Neural progenitor cell (in vitro differentiated cells): ENCODE results near the gene KCNH1. TPM values are rescaled to one million over a fixed set of nuclear protein-coding genes. Genes with fewer than 3 reads are reported as not detected.

Experiments
- DNase-seq: peaks from one replicate; pipeline ENCODE4 v3.0.0-alpha.2; 2016; ENCODE audit warnings: low spot score
- H2AFZ ChIP-seq: fragments of 200-600 bp; sonication (generic); replicated peaks from 2 replicates; pipeline ENCODE4 v1.6.1; 2016; ENCODE audit warnings: antibody characterized with exemption
- H3F3A ChIP-seq: fragments of 200-600 bp; sonication (generic); 2 replicates; pipeline ENCODE4 v1.6.1; 2016; ENCODE audit warnings: antibody characterized with exemption, low read depth
- H3K27ac ChIP-seq: fragments of 200-600 bp; sonication (generic); 2 replicates; pipeline ENCODE4 v1.5.1; 2016; ENCODE audit warnings: mild to moderate bottlenecking
- H3K27me3 ChIP-seq: fragments of 200-600 bp; sonication (generic); 2 replicates; pipeline ENCODE4 v1.6.1; 2016; ENCODE audit warnings: mild to moderate bottlenecking, moderate library complexity
- H3K36me3 ChIP-seq: fragments of 200-600 bp; sonication (generic); 2 replicates; pipeline ENCODE4 v1.5.1; 2016
- H3K4me1 ChIP-seq: fragments of 200-600 bp; sonication (generic); 2 replicates; pipeline ENCODE4 v1.6.1; 2016; ENCODE audit warnings: mixed run types
- H3K4me2 ChIP-seq: fragments of 200-600 bp; sonication (generic); 2 replicates; pipeline ENCODE4 v1.6.1; 2016
- H3K4me3 ChIP-seq: fragments of 200-600 bp; sonication (generic); 2 replicates; pipeline ENCODE4 v1.5.1; 2016
- H3K79me2 ChIP-seq: fragments of 200-600 bp; sonication (generic); 2 replicates; pipeline ENCODE4 v1.6.1; 2016; ENCODE audit warnings: low read depth
- H3K9ac ChIP-seq: fragments of 200-600 bp; sonication (generic); 2 replicates; pipeline ENCODE4 v1.6.1; 2016
- H3K9me3 ChIP-seq: fragments of 200-600 bp; sonication (generic); 2 replicates; pipeline ENCODE4 v1.5.1; 2016; ENCODE audit warnings: low read depth
- H4K20me1 ChIP-seq: fragments of 200-600 bp; sonication (generic); 2 replicates; pipeline ENCODE4 v1.6.1; 2016; ENCODE audit warnings: low read depth
- H3K27ac Mint-ChIP-seq: 3 replicates; pipeline ENCODE4 v1.8.0; 2021; ENCODE audit warnings: mixed read lengths
- H3K27me3 Mint-ChIP-seq: 2 replicates; pipeline ENCODE4 v1.8.0; 2022; ENCODE audit warnings: low read depth, mild to moderate bottlenecking, inconsistent platforms, moderate library complexity, mixed read lengths; ENCODE audit not compliant: insufficient read depth
- H3K36me3 Mint-ChIP-seq: 3 replicates; pipeline ENCODE4 v1.8.0; 2021; ENCODE audit warnings: mixed read lengths
- H3K4me1 Mint-ChIP-seq: 3 replicates; pipeline ENCODE4 v1.8.0; 2021; ENCODE audit warnings: mixed read lengths
- H3K4me3 Mint-ChIP-seq: 3 replicates; pipeline ENCODE4 v1.8.0; 2021; ENCODE audit warnings: mild to moderate bottlenecking, moderate library complexity, mixed read lengths
- H3K9me3 Mint-ChIP-seq: 3 replicates; pipeline ENCODE4 v1.8.0; 2020; ENCODE audit warnings: mixed read lengths
- EZH2 ChIP-seq: fragments of 200-600 bp; sonication (generic); IDR thresholded peaks from 2 replicates; pipeline ENCODE4 v1.6.1; 2017; ENCODE audit warnings: antibody characterized with exemption, mild to moderate bottlenecking, moderate library complexity
- EZH2phosphoT487 ChIP-seq: fragments of 200-600 bp; sonication (generic); IDR thresholded peaks from 2 replicates; pipeline ENCODE4 v1.6.1; 2017; ENCODE audit warnings: antibody characterized with exemption
- total RNA-seq: library from RNA; depleted of rRNA; stranded (reverse); fragments of >200 nt; gene quantifications from 2 replicates; pipeline ENCODE4 v1.2.3, GENCODE V29; 2015; ENCODE audit warnings: low replicate concordance
- TF ChIP-seq, protein P1 (sequence below): fragments of 200-600 bp; sonication (generic); IDR thresholded peaks from 2 replicates; pipeline ENCODE4 v1.5.1; 2017; ENCODE audit warnings: antibody characterized with exemption, mild to moderate bottlenecking

Gene KCNH1
- total RNA-seq, 1 donor from 2014 or later = 1.6 TPM

DNA sequence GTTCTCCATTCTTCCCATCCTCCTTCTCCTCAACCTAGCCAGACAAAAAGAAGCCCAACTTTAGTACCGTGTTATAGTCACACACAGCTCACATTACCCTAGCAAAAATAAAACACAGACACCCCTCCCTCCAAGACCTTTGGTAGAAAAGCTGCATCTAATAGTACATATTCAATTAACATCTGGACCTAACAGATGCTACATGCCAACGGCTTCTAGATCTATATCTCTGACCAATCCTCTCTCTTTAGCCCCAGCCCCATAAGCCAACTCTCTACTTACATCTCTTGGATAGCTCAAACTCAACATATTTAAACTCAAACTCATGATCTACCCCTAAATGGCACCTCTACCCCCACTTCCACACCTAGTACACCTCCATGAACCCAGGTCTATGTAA lies 233.1 kb downstream of the KCNH1 start:
- no peak overlapping the region for H2AFZ ChIP-seq
- no peak overlapping the region for H3K9ac ChIP-seq
- no peaks in the 10 kb centered on the region for H3K79me2 ChIP-seq
- H3K4me1 ChIP-seq = peaks cover 6% of the 10 kb centered on the region
- no peak for DNase-seq
- H3K27ac ChIP-seq = no peak overlapping the region
- no peaks in the 10 kb centered on the region for H3K27me3 Mint-ChIP-seq
- H3K9me3 ChIP-seq = no peaks in the 10 kb centered on the region
- H3K9me3 Mint-ChIP-seq = no peaks in the 10 kb centered on the region
- H3K4me1 Mint-ChIP-seq = peaks cover 6% of the 10 kb centered on the region
- H3F3A ChIP-seq = no peaks in the 10 kb centered on the region
- TF ChIP-seq, protein P1, sequence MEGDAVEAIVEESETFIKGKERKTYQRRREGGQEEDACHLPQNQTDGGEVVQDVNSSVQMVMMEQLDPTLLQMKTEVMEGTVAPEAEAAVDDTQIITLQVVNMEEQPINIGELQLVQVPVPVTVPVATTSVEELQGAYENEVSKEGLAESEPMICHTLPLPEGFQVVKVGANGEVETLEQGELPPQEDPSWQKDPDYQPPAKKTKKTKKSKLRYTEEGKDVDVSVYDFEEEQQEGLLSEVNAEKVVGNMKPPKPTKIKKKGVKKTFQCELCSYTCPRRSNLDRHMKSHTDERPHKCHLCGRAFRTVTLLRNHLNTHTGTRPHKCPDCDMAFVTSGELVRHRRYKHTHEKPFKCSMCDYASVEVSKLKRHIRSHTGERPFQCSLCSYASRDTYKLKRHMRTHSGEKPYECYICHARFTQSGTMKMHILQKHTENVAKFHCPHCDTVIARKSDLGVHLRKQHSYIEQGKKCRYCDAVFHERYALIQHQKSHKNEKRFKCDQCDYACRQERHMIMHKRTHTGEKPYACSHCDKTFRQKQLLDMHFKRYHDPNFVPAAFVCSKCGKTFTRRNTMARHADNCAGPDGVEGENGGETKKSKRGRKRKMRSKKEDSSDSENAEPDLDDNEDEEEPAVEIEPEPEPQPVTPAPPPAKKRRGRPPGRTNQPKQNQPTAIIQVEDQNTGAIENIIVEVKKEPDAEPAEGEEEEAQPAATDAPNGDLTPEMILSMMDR = no peak
- no peak for TF ChIP-seq EZH2
- no peak for TF ChIP-seq EZH2phosphoT487
- no peak overlapping the region for H3K4me2 ChIP-seq
- no peaks in the 10 kb centered on the region for H4K20me1 ChIP-seq
- no peak overlapping the region for H3K4me3 Mint-ChIP-seq
- no peaks in the 10 kb centered on the region for H3K36me3 Mint-ChIP-seq
- H3K4me3 ChIP-seq = no peak overlapping the region
- no peaks in the 10 kb centered on the region for H3K27me3 ChIP-seq
- H3K36me3 ChIP-seq = no peaks in the 10 kb centered on the region
- H3K27ac Mint-ChIP-seq = no peak overlapping the region

DNA sequence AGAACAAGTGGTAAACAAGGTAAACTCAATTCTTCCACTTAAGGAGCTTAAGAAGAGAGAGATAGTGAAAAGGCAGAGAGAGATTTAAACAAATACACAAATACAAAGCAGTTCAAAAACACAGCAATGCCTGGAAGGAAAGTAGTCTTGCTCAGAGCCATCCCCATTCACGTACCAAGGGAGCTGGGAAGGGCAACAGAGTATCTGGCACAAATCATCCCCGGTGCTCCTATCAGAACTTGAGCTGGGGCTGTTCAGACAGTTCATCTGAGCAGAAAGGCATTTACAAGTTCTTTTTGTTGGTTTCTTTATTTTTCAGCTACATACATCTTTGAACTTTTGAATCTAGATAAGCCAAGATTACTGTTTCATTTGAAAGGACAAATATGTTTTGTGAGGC lies 233.9 kb downstream of the KCNH1 start:
- H3F3A ChIP-seq = no peaks in the 10 kb centered on the region
- H3K9me3 ChIP-seq = no peaks in the 10 kb centered on the region
- no peaks in the 10 kb centered on the region for H3K79me2 ChIP-seq
- Mint-ChIP-seq H3K36me3 (no peaks in the 10 kb centered on the region), H3K9me3 (no peaks in the 10 kb centered on the region), H3K27ac (no peak overlapping the region), H3K27me3 (no peaks in the 10 kb centered on the region), H3K4me1 (no peaks in the 10 kb centered on the region), H3K4me3 (no peak overlapping the region)
- peaks cover 6% of the 10 kb centered on the region for H3K4me1 ChIP-seq
- H3K27me3 ChIP-seq = no peaks in the 10 kb centered on the region
- no peak overlapping the region for H3K27ac ChIP-seq
- H3K4me2 ChIP-seq = no peak overlapping the region
- no peaks in the 10 kb centered on the region for H4K20me1 ChIP-seq
- no peak for DNase-seq
- H2AFZ ChIP-seq = no peak overlapping the region
- TF ChIP-seq EZH2 = no peak
- TF ChIP-seq EZH2phosphoT487 = no peak
- TF ChIP-seq, protein P1 = no peak
- no peaks in the 10 kb centered on the region for H3K36me3 ChIP-seq
- H3K9ac ChIP-seq = no peak overlapping the region
- no peak overlapping the region for H3K4me3 ChIP-seq

DNA sequence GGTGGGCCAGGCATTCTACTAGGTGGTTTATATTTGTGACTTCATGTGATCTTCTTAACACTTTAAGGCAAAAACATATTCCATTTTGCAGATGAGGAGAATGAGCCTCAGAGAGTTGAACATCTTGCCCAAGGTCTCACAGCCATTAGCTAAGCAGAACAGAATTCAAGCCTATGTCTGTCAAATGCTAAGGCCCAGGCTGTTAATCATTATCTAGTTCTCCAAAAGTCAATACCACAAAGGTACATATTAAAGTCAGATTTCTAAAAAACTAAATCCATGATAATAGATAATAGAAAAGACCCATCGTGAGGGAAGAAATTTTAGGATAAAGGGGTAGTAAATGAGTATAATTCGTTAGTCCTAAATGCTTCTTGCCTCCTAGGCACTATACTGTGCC lies 234.3 kb downstream of the KCNH1 start:
- H3K9me3 Mint-ChIP-seq = no peaks in the 10 kb centered on the region
- no peak overlapping the region for H3K4me3 Mint-ChIP-seq
- Histone ChIP-seq H3K27ac (no peak overlapping the region), H4K20me1 (no peaks in the 10 kb centered on the region), H3K9me3 (no peaks in the 10 kb centered on the region), H3K4me1 (peaks cover 6% of the 10 kb centered on the region), H3K4me2 (no peak overlapping the region), H3K36me3 (no peaks in the 10 kb centered on the region), H3K79me2 (no peaks in the 10 kb centered on the region), H3K27me3 (no peaks in the 10 kb centered on the region), H3K4me3 (no peak overlapping the region), H3F3A (no peaks in the 10 kb centered on the region), H3K9ac (no peak overlapping the region), H2AFZ (no peak overlapping the region)
- no peaks in the 10 kb centered on the region for H3K27me3 Mint-ChIP-seq
- H3K27ac Mint-ChIP-seq = no peak overlapping the region
- no peaks in the 10 kb centered on the region for H3K36me3 Mint-ChIP-seq
- DNase-seq = no peak
- no peak for TF ChIP-seq EZH2phosphoT487
- TF ChIP-seq, protein P1 = no peak
- no peak for TF ChIP-seq EZH2
- no peaks in the 10 kb centered on the region for H3K4me1 Mint-ChIP-seq

DNA sequence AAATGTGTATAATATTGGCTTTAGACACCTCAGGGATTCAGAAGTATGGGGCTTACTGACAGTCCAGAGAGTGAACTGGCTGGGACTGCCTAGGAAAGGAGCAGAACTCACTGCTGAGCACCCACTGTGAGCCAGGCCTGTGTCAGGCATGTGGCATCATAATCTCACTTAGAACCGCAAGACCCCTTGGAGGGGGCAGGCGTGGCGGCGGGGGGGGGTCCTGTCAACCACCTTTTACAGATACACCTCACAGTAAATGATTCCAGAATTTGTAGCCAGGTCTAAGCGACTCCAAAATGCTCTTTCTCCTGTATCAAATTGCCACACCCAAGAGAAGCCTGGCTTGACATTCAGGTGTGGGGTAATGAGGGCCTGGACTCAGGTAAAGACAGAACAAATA lies 235.5 kb downstream of the KCNH1 start:
- Histone ChIP-seq H3K36me3 (no peaks in the 10 kb centered on the region), H3K9ac (no peak overlapping the region), H3K4me3 (no peak overlapping the region), H2AFZ (no peak overlapping the region), H4K20me1 (no peaks in the 10 kb centered on the region), H3K4me1 (peaks cover 6% of the 10 kb centered on the region), H3F3A (no peaks in the 10 kb centered on the region), H3K79me2 (no peaks in the 10 kb centered on the region), H3K27ac (no peak overlapping the region), H3K9me3 (no peaks in the 10 kb centered on the region), H3K27me3 (no peaks in the 10 kb centered on the region), H3K4me2 (no peak overlapping the region)
- DNase-seq = no peak
- Mint-ChIP-seq H3K4me3 (no peak overlapping the region), H3K36me3 (no peaks in the 10 kb centered on the region), H3K4me1 (no peaks in the 10 kb centered on the region), H3K27me3 (no peaks in the 10 kb centered on the region), H3K27ac (no peak overlapping the region), H3K9me3 (peaks cover 2% of the 10 kb centered on the region)
- TF ChIP-seq, protein P1 = no peak
- no peak for TF ChIP-seq EZH2phosphoT487
- TF ChIP-seq EZH2 = no peak
